WTC11 (cell line): Measurements from ENCODE around the gene PSMD4.

ENCODE experiments used
- JUN ChIP-seq: sonication (generic); formaldehyde crosslinking; IDR thresholded peaks from 2 replicates; pipeline ENCODE4 v1.8.0; 2023; ENCODE audit warnings: mild to moderate bottlenecking, missing genetic modification reagents
- PRRX2 ChIP-seq: fragments of 250-450 bp; sonication (Bioruptor Pico); IDR thresholded peaks from 2 replicates; pipeline ENCODE4 v1.8.0; 2021; ENCODE audit warnings: mild to moderate bottlenecking
- ZNF138 ChIP-seq: sonication (generic); formaldehyde crosslinking; conservative IDR thresholded peaks from 2 replicates; pipeline ENCODE4 v1.8.1; 2022; ENCODE audit warnings: mild to moderate bottlenecking, moderate library complexity, missing genetic modification reagents
- TF ChIP-seq, protein P1 (sequence below): fragments of 200-600 bp; IDR thresholded peaks from 2 replicates; pipeline ENCODE4 v1.8.0; 2022; ENCODE audit warnings: antibody characterized with exemption
- TF ChIP-seq, protein P2 (sequence below): sonication (generic); formaldehyde crosslinking; IDR thresholded peaks from 2 replicates; pipeline ENCODE4 v1.8.1; 2022; ENCODE audit warnings: low read depth, missing genetic modification reagents, borderline replicate concordance

DNA sequence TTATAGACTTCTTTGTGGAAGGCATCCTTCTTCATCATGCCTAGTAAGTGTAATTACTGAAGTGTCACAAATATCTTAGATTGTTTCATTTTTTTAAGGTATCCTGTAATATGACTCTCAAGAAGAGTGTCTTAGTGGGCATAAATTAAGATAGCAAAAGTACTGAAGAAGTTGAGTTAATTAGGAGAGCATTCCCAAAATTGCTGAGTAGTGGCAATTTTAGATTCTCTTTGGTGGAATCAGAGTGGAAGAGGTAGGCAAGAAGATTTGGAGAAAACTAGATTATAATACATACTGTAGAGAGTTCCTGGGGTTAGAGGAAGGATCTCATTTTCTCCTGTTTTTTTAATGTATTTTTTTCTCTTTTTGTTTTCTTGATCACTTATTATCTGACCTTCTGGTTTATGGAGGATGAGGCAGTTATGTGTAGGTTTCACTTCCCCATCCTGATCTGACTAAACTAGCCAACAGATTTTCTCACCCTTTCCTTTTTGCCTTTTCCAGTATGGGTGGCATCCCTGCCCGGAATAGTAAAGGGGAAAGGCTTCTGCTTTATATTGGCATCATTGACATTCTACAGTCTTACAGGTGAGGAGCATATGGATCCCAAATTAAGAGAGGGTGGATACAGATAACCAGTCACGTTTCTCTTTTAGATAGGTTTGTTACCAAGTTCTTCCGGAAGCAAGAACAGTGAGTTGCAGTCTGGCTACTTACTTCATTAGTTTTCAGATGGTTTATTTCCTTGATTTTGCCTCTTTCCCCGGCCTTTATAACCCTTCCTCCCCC lies 16.7 kb upstream of the PSMD4 start:
- TF ChIP-seq ZNF138 (CRISPR knock-in tag), result no peak
- TF ChIP-seq, protein P1, sequence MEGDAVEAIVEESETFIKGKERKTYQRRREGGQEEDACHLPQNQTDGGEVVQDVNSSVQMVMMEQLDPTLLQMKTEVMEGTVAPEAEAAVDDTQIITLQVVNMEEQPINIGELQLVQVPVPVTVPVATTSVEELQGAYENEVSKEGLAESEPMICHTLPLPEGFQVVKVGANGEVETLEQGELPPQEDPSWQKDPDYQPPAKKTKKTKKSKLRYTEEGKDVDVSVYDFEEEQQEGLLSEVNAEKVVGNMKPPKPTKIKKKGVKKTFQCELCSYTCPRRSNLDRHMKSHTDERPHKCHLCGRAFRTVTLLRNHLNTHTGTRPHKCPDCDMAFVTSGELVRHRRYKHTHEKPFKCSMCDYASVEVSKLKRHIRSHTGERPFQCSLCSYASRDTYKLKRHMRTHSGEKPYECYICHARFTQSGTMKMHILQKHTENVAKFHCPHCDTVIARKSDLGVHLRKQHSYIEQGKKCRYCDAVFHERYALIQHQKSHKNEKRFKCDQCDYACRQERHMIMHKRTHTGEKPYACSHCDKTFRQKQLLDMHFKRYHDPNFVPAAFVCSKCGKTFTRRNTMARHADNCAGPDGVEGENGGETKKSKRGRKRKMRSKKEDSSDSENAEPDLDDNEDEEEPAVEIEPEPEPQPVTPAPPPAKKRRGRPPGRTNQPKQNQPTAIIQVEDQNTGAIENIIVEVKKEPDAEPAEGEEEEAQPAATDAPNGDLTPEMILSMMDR, result no peak
- TF ChIP-seq, protein P2, sequence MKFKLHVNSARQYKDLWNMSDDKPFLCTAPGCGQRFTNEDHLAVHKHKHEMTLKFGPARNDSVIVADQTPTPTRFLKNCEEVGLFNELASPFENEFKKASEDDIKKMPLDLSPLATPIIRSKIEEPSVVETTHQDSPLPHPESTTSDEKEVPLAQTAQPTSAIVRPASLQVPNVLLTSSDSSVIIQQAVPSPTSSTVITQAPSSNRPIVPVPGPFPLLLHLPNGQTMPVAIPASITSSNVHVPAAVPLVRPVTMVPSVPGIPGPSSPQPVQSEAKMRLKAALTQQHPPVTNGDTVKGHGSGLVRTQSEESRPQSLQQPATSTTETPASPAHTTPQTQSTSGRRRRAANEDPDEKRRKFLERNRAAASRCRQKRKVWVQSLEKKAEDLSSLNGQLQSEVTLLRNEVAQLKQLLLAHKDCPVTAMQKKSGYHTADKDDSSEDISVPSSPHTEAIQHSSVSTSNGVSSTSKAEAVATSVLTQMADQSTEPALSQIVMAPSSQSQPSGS (CRISPR knock-in tag), result no peak
- no peak for TF ChIP-seq PRRX2 (CRISPR knock-in tag)
- no peak for TF ChIP-seq JUN (CRISPR knock-in tag)
